K562 (cell line): ENCODE results near the gene ST6GALNAC1. TPM values are rescaled to one million over a fixed set of nuclear protein-coding genes. Genes with fewer than 3 reads are reported as not detected.

ENCODE experiments used
- ATAC-seq: fragments of 200-7000 bp; cut with Tn5 transposase; 3 replicates; pipeline ENCODE4 v1.9.1; 2020; ENCODE audit warnings: moderate library complexity
- BruUV-seq: library from RNA; stranded (reverse); fragments of 400-500 nt; replicated peaks from 2 replicates; lab custom pipeline; 2021; lab: Mats Ljungman, UMichigan
- CTCF ChIA-PET: fragments of 300-600 bp; formaldehyde crosslinking; extraction: SDS; loops from one replicate; lab custom pipeline; 2021; ENCODE audit warnings: low intra/inter-chr PET ratio; lab: Yijun Ruan, JAX
- POLR2A ChIA-PET: fragments of 300-600, 350-650 bp; sonication (Branson Sonifier 250); formaldehyde crosslinking; extraction: SDS; loops from one replicate; lab custom pipeline; 2021; ENCODE audit warnings: antibody characterized with exemption, inconsistent platforms; lab: Yijun Ruan, JAX
- DNase-seq, 4 experiments: peaks; one replicate each; pipeline versions ENCODE4 v3.0.0 to v3.0.0-alpha.2; 2011 to 2018; ENCODE audit warnings: low spot score in 3 of 4, mixed read lengths in 3 of 4; ENCODE audit errors: extremely low read depth in 1 of 4
- FAIRE-seq: peaks from 2 replicates; lab custom pipeline; 2011; peaks lifted over from hg19 to GRCh38; lab: Jason Lieb, UNC
- H2AFZ ChIP-seq: 2 replicates; pipeline ENCODE4 v1.6.0; 2011; ENCODE audit warnings: low read depth, low read length, control low read depth, inconsistent platforms
- H3K27ac ChIP-seq: fragments of 200-600 bp; 3 replicates; pipeline ENCODE4 v1.8.0; 2011; ENCODE audit warnings: low read depth, mild to moderate bottlenecking, control low read depth, inconsistent platforms, low read length, moderate library complexity, mixed read lengths; ENCODE audit errors: extremely low read depth
- H3K27me3 ChIP-seq, 2 experiments: fragments of 300-600 bp in 1 of 2; 2 replicates in 1 of 2; 3 replicates in 1 of 2; pipeline versions ENCODE4 v1.6.0 to v1.8.0; 2011; ENCODE audit warnings: inconsistent platforms in 2 of 2, low read length in 2 of 2, mild to moderate bottlenecking in 1 of 2, mixed read lengths in 1 of 2, moderate library complexity in 1 of 2; ENCODE audit not compliant: control insufficient read depth in 2 of 2, insufficient read depth in 2 of 2
- H3K36me3 ChIP-seq: fragments of 300-600 bp; 3 replicates; pipeline ENCODE4 v1.8.0; 2011; ENCODE audit warnings: mild to moderate bottlenecking, low read length, inconsistent platforms; ENCODE audit not compliant: control insufficient read depth, insufficient read depth
- H3K4me1 ChIP-seq, 2 experiments: fragments of 200-600 bp in 1 of 2; replicated peaks in 1 of 2; 2 replicates in 1 of 2; 3 replicates in 1 of 2; pipeline versions ENCODE4 v1.5.1 to v1.8.0; 2011; ENCODE audit warnings: inconsistent platforms in 2 of 2, low read length in 2 of 2, mild to moderate bottlenecking in 1 of 2, mixed read lengths in 1 of 2, moderate library complexity in 1 of 2; ENCODE audit not compliant: control insufficient read depth in 2 of 2, insufficient read depth in 2 of 2
- H3K4me2 ChIP-seq: 2 replicates; pipeline ENCODE4 v1.6.1; 2011; ENCODE audit warnings: low read length, control low read depth, inconsistent platforms, mixed read lengths; ENCODE audit not compliant: insufficient read depth
- H3K4me3 ChIP-seq: fragments of 200-600 bp; sonication (generic), shearing (Covaris generic); 2 replicates; pipeline ENCODE4 v1.5.1; 2016; ENCODE audit warnings: control low read depth, inconsistent platforms
- H3K79me2 ChIP-seq: fragments of 200-600 bp; 3 replicates; pipeline ENCODE4 v1.8.0; 2011; ENCODE audit warnings: low read length, inconsistent platforms; ENCODE audit not compliant: control insufficient read depth, insufficient read depth
- H3K9ac ChIP-seq, 2 experiments: 2 replicates each; pipeline versions ENCODE4 v1.6.0 to v1.6.1; 2011; ENCODE audit warnings: low read depth in 2 of 2, low read length in 2 of 2, control low read depth in 1 of 2, inconsistent platforms in 1 of 2, mild to moderate bottlenecking in 1 of 2, mixed read lengths in 1 of 2; ENCODE audit not compliant: insufficient read depth in 1 of 2
- H3K9me1 ChIP-seq: one replicate; pipeline ENCODE4 v1.6.0; 2011; ENCODE audit warnings: inconsistent platforms, mild to moderate bottlenecking, low read length, moderate library complexity; ENCODE audit not compliant: control insufficient read depth, insufficient read depth
- H3K9me3 ChIP-seq: replicated peaks from 2 replicates; pipeline ENCODE4 v1.5.1; 2011; ENCODE audit warnings: low read depth, low read length, inconsistent platforms; ENCODE audit not compliant: control insufficient read depth, insufficient read depth
- H4K20me1 ChIP-seq: replicated peaks from 2 replicates; pipeline ENCODE4 v1.6.1; 2011; ENCODE audit warnings: low read length, inconsistent platforms, mixed read lengths; ENCODE audit not compliant: control insufficient read depth, insufficient read depth
- FOXA3 ChIP-seq, 2 experiments: fragments of 450-650 bp in 1 of 2; sonication (generic) in 1 of 2; formaldehyde crosslinking; IDR thresholded peaks in 1 of 2; conservative IDR thresholded peaks in 1 of 2; 2 replicates each; pipeline versions ENCODE4 v1.4.0 to v1.8.0; 2020 to 2022; ENCODE audit warnings: mild to moderate bottlenecking in 2 of 2, missing genetic modification reagents in 1 of 2
- PTBP1 ChIP-seq: fragments of 200-400 bp; formaldehyde crosslinking; IDR thresholded peaks from 2 replicates; pipeline ENCODE4 v1.6.1; 2017; ENCODE audit warnings: low read depth, low read length
- SPI1 ChIP-seq: IDR thresholded peaks from 2 replicates; pipeline ENCODE4 v1.6.1; 2011; ENCODE audit warnings: low read depth, low read length, control low read depth, borderline replicate concordance
- WGBS: fragments of 100-300 bp; shearing (Covaris generic); methylation state at CpG from one replicate; pipeline ENCODE4 v1.1.6; 2016; ENCODE audit warnings: low coverage, mixed read lengths; ENCODE audit not compliant: insufficient coverage; ENCODE audit errors: missing lambda C conversion rate; 5-methylcytosine and 5-hydroxymethylcytosine counted together
- in situ Hi-C: fragments of 300-500 bp; cut with MboI; formaldehyde crosslinking; loops from 4 replicates; pipeline ENCODE4 v1.15.0; 2018; ENCODE audit warnings: inconsistent platforms, mixed read lengths
- intact Hi-C: fragments of 100-400 bp; cut with micrococcal nuclease; formaldehyde crosslinking; loops from 2 replicates; pipeline ENCODE4 v1.14.2; 2022
- polyA plus RNA-seq, 8 experiments: library from polyadenylated mRNA; depleted of rRNA in 4 of 8; stranded (reverse) in 5 of 8; unstranded in 3 of 8; fragments of >200 nt; fragmentation: Nextera tagmentation in 2 of 8; fragmentation: Illumina TruSeq in 1 of 8; extraction: Ambion mirVana in 2 of 8; extraction: Trizol in 1 of 8; gene quantifications; 2 replicates each; pipeline versions ENCODE4 v1.2.1 to v1.2.3, GENCODE V29; 2011 to 2014; ENCODE audit warnings: inconsistent platforms in 1 of 8, missing spikeins in 1 of 8
- total RNA-seq, 7 experiments: library from RNA; depleted of rRNA in 6 of 7; stranded (reverse); fragments of >200 nt in 6 of 7; fragmentation: Illumina TruSeq in 2 of 7; extraction: Trizol in 2 of 7; gene quantifications; 2 replicates each; pipeline versions ENCODE4 v1.2.1 to v1.2.3, GENCODE V29; 2011 to 2021; ENCODE audit warnings: low replicate concordance in 1 of 7

ST6GALNAC1 gene
- total and polyA plus RNA-seq, 9 of the 15 experiments (the other 6 are each of a cell fraction or from before 2014, with no cell fraction given), result 20.6 to 68.4 (median 50.5) TPM

DNA sequence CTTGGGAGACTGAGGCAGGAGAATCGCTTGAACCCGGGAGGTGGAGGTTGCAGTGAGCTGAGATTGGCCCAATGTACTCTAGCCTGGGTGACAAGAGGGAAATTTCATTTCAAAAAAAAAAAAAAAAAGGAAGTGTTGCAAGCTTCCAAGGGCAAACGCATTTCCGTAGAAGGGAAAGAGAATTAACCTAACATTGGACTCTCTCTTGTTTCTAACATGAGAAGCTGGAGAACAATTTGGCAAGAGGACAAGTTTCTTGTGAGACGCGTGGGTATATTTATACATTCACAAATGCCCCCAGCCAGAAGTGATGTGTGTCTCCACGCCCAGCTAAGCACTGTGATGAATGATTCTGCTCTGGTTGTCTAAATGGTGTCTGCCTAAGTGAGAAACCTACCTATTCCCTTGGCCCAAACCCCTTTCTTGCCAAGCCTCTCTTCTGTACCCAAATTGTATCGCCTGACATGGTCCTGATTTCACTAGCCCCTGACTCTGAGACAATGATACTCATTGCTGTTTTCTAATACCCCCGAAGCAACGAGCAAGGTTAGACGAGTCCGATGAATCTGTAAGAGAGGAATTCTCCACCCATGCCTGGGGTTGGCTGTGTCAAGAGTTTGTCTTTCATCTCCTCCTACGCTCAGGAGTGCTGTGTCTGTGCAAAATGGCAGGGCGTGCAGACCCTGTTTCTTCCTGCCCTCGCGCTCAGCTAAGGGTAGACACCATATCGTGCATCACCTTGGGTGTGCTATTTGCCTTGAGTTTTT, 43.7 kb downstream of the ST6GALNAC1 start:
- Histone ChIP-seq H3K9me3 (no peaks in the 10 kb centered on the region; the same call in 1 of the 2 replicates), H4K20me1 (no peaks in the 10 kb centered on the region), H2AFZ (peak overlapping the region; percentile 85; the same call in 1 of the 2 replicates), H3K4me2 (no peak overlapping the region), H3K79me2 (no peaks in the 10 kb centered on the region), H3K27ac (no peak overlapping the region), H3K9ac (no peak overlapping the region), H3K36me3 (no peaks in the 10 kb centered on the region), H3K4me1 (peaks cover 25 to 27% of the 10 kb centered on the region in 2 experiments), H3K4me3 (no peak overlapping the region), H3K9me1 (no peaks in the 10 kb centered on the region), H3K27me3 (no peaks in the 10 kb centered on the region)
- intact Hi-C loops, result loop anchor here (5.0 kb wide), 1 partner anchor 43 kb away; no protein-coding TSS in a partner anchor
- 79% methylated on average over 15 of the region's 17 CpGs for WGBS
- BruUV-seq, result no TSS peak
- ATAC-seq (no peak), DNase-seq (no peak), FAIRE-seq (peak; percentile 11)
- in situ Hi-C loops, result no loop called here
- ChIA-PET POLR2A (interaction anchor here (1.1 to 3.8 kb wide), 4 partner anchors 10 to 43 kb away, joined by 3 to 21 read pairs (median 11); no protein-coding TSS in a partner anchor), CTCF (no interaction called here)
- TF ChIP-seq PTBP1 (no peak), SPI1 (peak; percentile 28; the same call in 1 of the 2 replicates), FOXA3 (CRISPR knock-in tag; conservative IDR thresholded peaks at IDR 0.05 in 1 of 2, IDR thresholded peaks at IDR 0.05 in 1 of 2) (0 out of 4 replicates have a peak, but pooled peaks of 1 of the 2 experiments have one; percentile 22)
